Suprapubic skin (tissue), 4 donors: Measurements from ENCODE around the gene PRSS56. TPM values are rescaled to one million over a fixed set of nuclear protein-coding genes. Genes with fewer than 3 reads are reported as not detected.
"Not testable (repeated sequence)": the region's sequence is repeated elsewhere in the genome, so short reads cannot be mapped to it uniquely, and the experiment has no call there.

ENCODE experiments used
- DNase-seq, 2 donors: peaks; one replicate each; pipeline ENCODE4 v3.0.0-alpha.2; 2019; ENCODE audit warnings: low spot score in 2 of 2
- H3K27ac ChIP-seq: fragments of 200-600 bp; sonication (generic); one replicate; pipeline ENCODE4 v1.5.1; 2019
- H3K27me3 ChIP-seq: fragments of 200-600 bp; sonication (generic); one replicate; pipeline ENCODE4 v1.5.1; 2019
- H3K36me3 ChIP-seq: fragments of 200-600 bp; sonication (generic); one replicate; pipeline ENCODE4 v1.5.1; 2019
- H3K4me1 ChIP-seq: fragments of 200-600 bp; sonication (generic); one replicate; pipeline ENCODE4 v1.5.1; 2019
- H3K4me3 ChIP-seq: fragments of 200-600 bp; sonication (generic); one replicate; pipeline ENCODE4 v1.5.1; 2019; ENCODE audit warnings: mild to moderate bottlenecking
- H3K9me3 ChIP-seq: fragments of 200-600 bp; sonication (generic); one replicate; pipeline ENCODE4 v1.5.1; 2019
- EP300 ChIP-seq: sonication (generic); formaldehyde crosslinking; IDR thresholded peaks from one replicate; pipeline ENCODE4 v1.6.1; 2017; ENCODE audit warnings: antibody characterized with exemption
- POLR2A ChIP-seq, 2 donors: fragments of 450-650 bp; IDR thresholded peaks; one replicate each; pipeline ENCODE4 v1.6.1; 2017; ENCODE audit warnings: antibody characterized with exemption in 2 of 2, mild to moderate bottlenecking in 2 of 2, moderate library complexity in 2 of 2
- POLR2AphosphoS5 ChIP-seq, 3 donors: sonication (generic); formaldehyde crosslinking; IDR thresholded peaks; one replicate each; pipeline ENCODE4 v1.6.1; 2017; ENCODE audit warnings: antibody characterized with exemption in 3 of 3
- whole genome bisulfite sequencing: methylation state at CpG from one replicate; pipeline ENCODE4 v1.1.5; 2018; 5-methylcytosine and 5-hydroxymethylcytosine counted together
- total RNA-seq, 4 donors: library from RNA; depleted of rRNA; stranded (reverse); fragments of >200 nt; gene quantifications; one replicate each; pipeline ENCODE4 v1.1.0, GENCODE V29; 2016
- TF ChIP-seq, protein P1 (sequence below), 2 donors: fragments of 200-600 bp in 1 of 2; fragments of 450-650 bp in 1 of 2; sonication (generic) in 1 of 2; IDR thresholded peaks; one replicate each; pipeline ENCODE4 v1.5.1; 2016 to 2019; ENCODE audit warnings: antibody characterized with exemption in 2 of 2, mild to moderate bottlenecking in 1 of 2, moderate library complexity in 1 of 2

The PRSS56 gene
- total RNA-seq, 4 donors from 2014 or later: not detected

- Histone ChIP-seq H3K27ac (no peak overlapping the region), H3K4me3 (no peak overlapping the region), H3K27me3 (peaks cover 53% of the 10 kb centered on the region), H3K9me3 (no peaks in the 10 kb centered on the region), H3K4me1 (peaks cover 21% of the 10 kb centered on the region), H3K36me3 (no peaks in the 10 kb centered on the region)
- 76% methylated on average over 6 of the region's 6 CpGs for WGBS
- TF ChIP-seq POLR2A (IDR thresholded peaks at IDR 0.05) (no peak), EP300 (no peak), POLR2AphosphoS5 (IDR thresholded peaks at IDR 0.05) (no peak)
- TF ChIP-seq, protein P1, sequence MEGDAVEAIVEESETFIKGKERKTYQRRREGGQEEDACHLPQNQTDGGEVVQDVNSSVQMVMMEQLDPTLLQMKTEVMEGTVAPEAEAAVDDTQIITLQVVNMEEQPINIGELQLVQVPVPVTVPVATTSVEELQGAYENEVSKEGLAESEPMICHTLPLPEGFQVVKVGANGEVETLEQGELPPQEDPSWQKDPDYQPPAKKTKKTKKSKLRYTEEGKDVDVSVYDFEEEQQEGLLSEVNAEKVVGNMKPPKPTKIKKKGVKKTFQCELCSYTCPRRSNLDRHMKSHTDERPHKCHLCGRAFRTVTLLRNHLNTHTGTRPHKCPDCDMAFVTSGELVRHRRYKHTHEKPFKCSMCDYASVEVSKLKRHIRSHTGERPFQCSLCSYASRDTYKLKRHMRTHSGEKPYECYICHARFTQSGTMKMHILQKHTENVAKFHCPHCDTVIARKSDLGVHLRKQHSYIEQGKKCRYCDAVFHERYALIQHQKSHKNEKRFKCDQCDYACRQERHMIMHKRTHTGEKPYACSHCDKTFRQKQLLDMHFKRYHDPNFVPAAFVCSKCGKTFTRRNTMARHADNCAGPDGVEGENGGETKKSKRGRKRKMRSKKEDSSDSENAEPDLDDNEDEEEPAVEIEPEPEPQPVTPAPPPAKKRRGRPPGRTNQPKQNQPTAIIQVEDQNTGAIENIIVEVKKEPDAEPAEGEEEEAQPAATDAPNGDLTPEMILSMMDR (IDR thresholded peaks at IDR 0.05): no peak
- DNase-seq: no peak
Measured at GRCh38 chr2:232527905-232528470, 7.8 kb downstream of the PRSS56 start.

GRCh38 chr2:232528746-232529460, 8.7 kb downstream of the PRSS56 start:
- Histone ChIP-seq H3K36me3 (no peaks in the 10 kb centered on the region), H3K27me3 (peaks cover 44% of the 10 kb centered on the region), H3K27ac (no peak overlapping the region), H3K4me1 (peaks cover 12% of the 10 kb centered on the region), H3K9me3 (no peaks in the 10 kb centered on the region), H3K4me3 (no peak overlapping the region)
- no peak for DNase-seq
- TF ChIP-seq POLR2A (IDR thresholded peaks at IDR 0.05) (no peak), EP300 (no peak), POLR2AphosphoS5 (IDR thresholded peaks at IDR 0.05) (no peak)
- TF ChIP-seq, protein P1 (IDR thresholded peaks at IDR 0.05): no peak
- 64% methylated on average over 11 of the region's 11 CpGs for WGBS

DNA sequence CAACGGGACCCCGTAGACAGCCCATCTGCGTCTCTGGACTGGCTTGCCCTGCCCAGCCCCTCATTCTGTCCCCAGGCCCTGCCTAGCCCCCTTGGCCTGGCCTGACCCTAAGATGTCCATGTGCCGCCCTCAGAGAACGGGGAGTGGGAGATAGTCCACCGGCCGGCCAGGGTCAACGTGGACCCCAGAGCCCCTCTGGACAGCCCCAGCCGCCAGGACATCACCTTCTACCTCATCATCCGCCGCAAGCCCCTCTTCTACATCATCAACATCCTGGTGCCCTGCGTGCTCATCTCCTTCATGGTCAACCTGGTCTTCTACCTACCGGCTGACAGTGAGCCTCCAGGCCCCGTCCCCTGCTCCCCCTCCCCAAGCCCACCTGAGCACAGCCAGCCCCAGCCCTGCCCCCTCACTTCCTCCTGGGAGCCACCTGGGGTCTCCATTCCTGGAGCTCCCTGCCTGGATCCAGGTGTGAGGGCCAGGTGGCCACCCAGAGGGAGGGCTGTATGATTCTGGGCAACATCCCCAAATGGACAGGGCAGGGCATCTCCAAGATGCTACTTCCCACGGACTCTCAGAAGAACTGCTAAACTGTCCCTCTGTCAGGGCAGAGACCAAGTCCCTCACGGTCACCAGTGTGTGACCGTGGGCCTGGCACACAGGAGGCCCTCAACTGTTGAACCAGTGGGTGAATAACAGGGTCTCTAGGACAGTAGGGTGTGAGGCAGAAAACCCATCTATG, 9.8 kb downstream of the PRSS56 start:
- TF ChIP-seq POLR2A (IDR thresholded peaks at IDR 0.05) (no peak), EP300 (no peak), POLR2AphosphoS5 (IDR thresholded peaks at IDR 0.05) (no peak)
- TF ChIP-seq, protein P1 (IDR thresholded peaks at IDR 0.05): no peak
- H3K27ac ChIP-seq: no peak overlapping the region
- H3K27me3 ChIP-seq: peaks cover 33% of the 10 kb centered on the region
- H3K36me3 ChIP-seq: no peaks in the 10 kb centered on the region
- H3K9me3 ChIP-seq: no peaks in the 10 kb centered on the region
- no peak for DNase-seq
- H3K4me1 ChIP-seq: peaks cover 7% of the 10 kb centered on the region
- H3K4me3 ChIP-seq: no peak overlapping the region
- 91% methylated on average over 17 of the region's 17 CpGs for WGBS

DNA sequence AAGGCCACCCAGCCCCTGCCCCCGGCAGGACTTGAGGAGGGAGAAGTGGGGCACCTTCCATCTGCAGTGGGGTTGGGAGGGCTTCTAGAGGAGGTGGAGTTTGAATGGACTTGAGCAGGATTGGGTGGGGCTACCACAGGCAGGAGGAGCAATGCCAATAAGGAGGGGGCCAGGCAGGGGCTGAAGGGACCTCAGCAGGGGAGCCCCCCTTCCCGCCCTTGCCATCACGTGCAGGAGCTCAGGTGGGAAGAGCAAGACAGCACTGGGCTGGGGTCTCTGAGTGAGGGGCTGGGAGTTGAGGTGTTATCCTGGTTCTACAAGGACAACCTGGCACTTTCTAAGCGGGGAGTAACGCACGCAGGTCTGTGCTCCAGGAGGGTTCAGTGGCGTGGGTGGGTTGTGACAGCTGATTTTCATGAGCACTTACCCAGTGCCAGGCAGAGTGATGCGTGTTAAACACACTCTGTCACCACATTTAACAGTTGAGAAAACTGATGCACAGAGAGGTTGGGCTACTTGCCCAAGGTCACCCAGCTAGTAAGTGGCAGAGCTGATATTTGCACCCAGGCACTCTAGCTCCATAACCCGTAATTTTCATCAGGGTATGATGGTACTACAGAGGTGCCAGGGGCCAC, 10.6 kb downstream of the PRSS56 start:
- peaks cover 33% of the 10 kb centered on the region for H3K27me3 ChIP-seq
- TF ChIP-seq EP300 (no peak), POLR2AphosphoS5 (IDR thresholded peaks at IDR 0.05) (no peak), POLR2A (IDR thresholded peaks at IDR 0.05) (no peak)
- TF ChIP-seq, protein P1 (IDR thresholded peaks at IDR 0.05): no peak
- no peak overlapping the region for H3K4me3 ChIP-seq
- no peak overlapping the region for H3K27ac ChIP-seq
- peaks cover 2% of the 10 kb centered on the region for H3K4me1 ChIP-seq
- no peak for DNase-seq
- no peaks in the 10 kb centered on the region for H3K9me3 ChIP-seq
- H3K36me3 ChIP-seq: no peaks in the 10 kb centered on the region
- WGBS: 74% methylated on average over 7 of the region's 9 CpGs

GRCh38 chr2:232532419-232532818, 12.2 kb downstream of the PRSS56 start:
- WGBS: 56% methylated on average over 9 of the region's 9 CpGs
- no peak overlapping the region for H3K27ac ChIP-seq
- TF ChIP-seq POLR2A (IDR thresholded peaks at IDR 0.05) (no peak), POLR2AphosphoS5 (IDR thresholded peaks at IDR 0.05) (no peak), EP300 (no peak)
- TF ChIP-seq, protein P1 (IDR thresholded peaks at IDR 0.05): no peak
- no peaks in the 10 kb centered on the region for H3K36me3 ChIP-seq
- H3K4me1 ChIP-seq: peaks cover 3% of the 10 kb centered on the region
- H3K4me3 ChIP-seq: no peak overlapping the region
- H3K9me3 ChIP-seq: no peaks in the 10 kb centered on the region
- peaks cover 29% of the 10 kb centered on the region for H3K27me3 ChIP-seq
- no peak for DNase-seq

DNA sequence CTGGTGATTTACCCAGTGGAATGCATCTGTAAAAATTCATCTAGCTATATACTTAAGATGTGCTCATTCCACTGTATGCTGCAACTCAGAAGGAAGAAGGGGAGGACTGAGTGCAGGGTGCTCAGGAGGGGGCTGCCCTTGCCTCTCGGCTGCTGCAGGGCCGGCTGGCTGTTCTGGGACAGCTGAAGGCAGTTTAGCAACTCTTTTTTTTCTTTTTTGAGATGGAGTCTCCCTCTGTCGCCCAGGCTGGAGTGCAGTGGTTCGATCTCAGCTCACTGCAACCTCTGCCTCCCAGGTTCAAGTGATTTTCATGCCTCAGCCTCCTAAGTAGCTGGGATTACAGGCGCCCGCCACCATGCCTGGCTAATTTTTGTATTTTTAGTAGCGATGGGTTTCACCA, 12.6 kb downstream of the PRSS56 start:
- H3K27me3 ChIP-seq: peaks cover 33% of the 10 kb centered on the region
- not testable (repeated sequence) for H3K4me1 ChIP-seq, H3K27ac ChIP-seq, DNase-seq, H3K4me3 ChIP-seq, H3K9me3 ChIP-seq, H3K36me3 ChIP-seq
- 75% methylated on average over 6 of the region's 7 CpGs for WGBS
